Measurements from ENCODE around the gene ITGB6.

ITGB6 gene

GRCh38 chr2:160224060-160224459 lies 24.0 kb upstream of the ITGB6 start:
- H3K4me1 ChIP-seq (ENCODE audit: control insufficient read depth, low read length) = no peaks in the 10 kb centered on the region
- no peaks in the 10 kb centered on the region for H3K9me3 ChIP-seq (ENCODE audit: control insufficient read depth, insufficient read depth, low read length)
- H3K36me3 ChIP-seq (ENCODE audit: control insufficient read depth, low read length) = no peaks in the 10 kb centered on the region
- no peaks in the 10 kb centered on the region for H4K20me1 ChIP-seq (ENCODE audit: control insufficient read depth, insufficient read depth, low read depth, low read length)
- no peak overlapping the region for H3K4me3 ChIP-seq (ENCODE audit: low read length)
- H3K79me2 ChIP-seq (ENCODE audit: control insufficient read depth, low read length) = no peaks in the 10 kb centered on the region
- no peak overlapping the region for H3K27ac ChIP-seq (ENCODE audit: low read depth, low read length)
- H3F3A ChIP-seq (ENCODE audit: control insufficient read depth, insufficient read depth) = no peaks in the 10 kb centered on the region
- TF ChIP-seq CTCF (IDR thresholded peaks at IDR 0.05; ENCODE audit: low read depth, low read length, poor library complexity, severe bottlenecking) (no peak), EZH2phosphoT487 (IDR thresholded peaks at IDR 0.05; ENCODE audit: borderline replicate concordance, low read length) (no peak)
- no peak overlapping the region for H3K4me2 ChIP-seq (ENCODE audit: low read length)
- peaks cover 13% of the 10 kb centered on the region for H3K27me3 ChIP-seq (ENCODE audit: control insufficient read depth, low read length)
- H3K9me2 ChIP-seq (replicated peaks; ENCODE audit: control insufficient read depth, low read length) = no peaks in the 10 kb centered on the region

GRCh38 chr2:160223560-160223959 lies 23.5 kb upstream of the ITGB6 start:
- no peaks in the 10 kb centered on the region for H3K9me2 ChIP-seq (replicated peaks; ENCODE audit: control insufficient read depth, low read length)
- no peaks in the 10 kb centered on the region for H3K9me3 ChIP-seq (ENCODE audit: control insufficient read depth, insufficient read depth, low read length)
- H3K4me2 ChIP-seq (ENCODE audit: low read length) = no peak overlapping the region
- no peaks in the 10 kb centered on the region for H3F3A ChIP-seq (ENCODE audit: control insufficient read depth, insufficient read depth)
- H3K27me3 ChIP-seq (ENCODE audit: control insufficient read depth, low read length) = peaks cover 13% of the 10 kb centered on the region
- no peaks in the 10 kb centered on the region for H3K79me2 ChIP-seq (ENCODE audit: control insufficient read depth, low read length)
- TF ChIP-seq CTCF (IDR thresholded peaks at IDR 0.05; ENCODE audit: low read depth, low read length, poor library complexity, severe bottlenecking) = no peak
- TF ChIP-seq EZH2phosphoT487 (IDR thresholded peaks at IDR 0.05; ENCODE audit: borderline replicate concordance, low read length) = no peak
- H3K4me1 ChIP-seq (ENCODE audit: control insufficient read depth, low read length) = no peaks in the 10 kb centered on the region
- no peaks in the 10 kb centered on the region for H3K36me3 ChIP-seq (ENCODE audit: control insufficient read depth, low read length)
- H3K4me3 ChIP-seq (ENCODE audit: low read length) = no peak overlapping the region
- no peak overlapping the region for H3K27ac ChIP-seq (ENCODE audit: low read depth, low read length)
- H4K20me1 ChIP-seq (ENCODE audit: control insufficient read depth, insufficient read depth, low read depth, low read length) = no peaks in the 10 kb centered on the region

- no peaks in the 10 kb centered on the region for H3K4me1 ChIP-seq (ENCODE audit: control insufficient read depth, low read length)
- TF ChIP-seq EZH2phosphoT487 (IDR thresholded peaks at IDR 0.05; ENCODE audit: borderline replicate concordance, low read length) = no peak
- no peak for TF ChIP-seq CTCF (IDR thresholded peaks at IDR 0.05; ENCODE audit: low read depth, low read length, poor library complexity, severe bottlenecking)
- no peaks in the 10 kb centered on the region for H3K36me3 ChIP-seq (ENCODE audit: control insufficient read depth, low read length)
- no peak overlapping the region for H3K4me3 ChIP-seq (ENCODE audit: low read length)
- no peaks in the 10 kb centered on the region for H3K79me2 ChIP-seq (ENCODE audit: control insufficient read depth, low read length)
- no peaks in the 10 kb centered on the region for H3F3A ChIP-seq (ENCODE audit: control insufficient read depth, insufficient read depth)
- H3K27me3 ChIP-seq (ENCODE audit: control insufficient read depth, low read length) = peaks cover 13% of the 10 kb centered on the region
- no peaks in the 10 kb centered on the region for H4K20me1 ChIP-seq (ENCODE audit: control insufficient read depth, insufficient read depth, low read depth, low read length)
- no peaks in the 10 kb centered on the region for H3K9me2 ChIP-seq (replicated peaks; ENCODE audit: control insufficient read depth, low read length)
- no peak overlapping the region for H3K4me2 ChIP-seq (ENCODE audit: low read length)
- no peak overlapping the region for H3K27ac ChIP-seq (ENCODE audit: low read depth, low read length)
- no peaks in the 10 kb centered on the region for H3K9me3 ChIP-seq (ENCODE audit: control insufficient read depth, insufficient read depth, low read length)
Measured at GRCh38 chr2:160222546-160223283, 22.6 kb upstream of the ITGB6 start.

All from DOHH2 (cell line).